ENCODE data around the gene STEAP4.

Gene STEAP4

GRCh38 chr7:88331322-88331721 lies 24.6 kb upstream of the STEAP4 start:
- Histone ChIP-seq H3K27me3 (ENCODE audit: control insufficient read depth, insufficient read depth, low read length) (no peaks in the 10 kb centered on the region), H3K9ac (ENCODE audit: low read depth, low read length) (no peak overlapping the region), H3K4me3 (ENCODE audit: low read depth, low read length) (no peak overlapping the region), H3K27ac (ENCODE audit: low read depth, low read length) (no peak overlapping the region), H3K4me1 (ENCODE audit: control insufficient read depth, insufficient read depth, low read length) (no peaks in the 10 kb centered on the region), H3K36me3 (ENCODE audit: control insufficient read depth, insufficient read depth, low read length) (no peaks in the 10 kb centered on the region), H3K9me3 (ENCODE audit: control insufficient read depth, insufficient read depth, low read length) (no peaks in the 10 kb centered on the region)

- no peak overlapping the region for H3K9ac ChIP-seq (ENCODE audit: low read depth, low read length)
- no peaks in the 10 kb centered on the region for H3K4me1 ChIP-seq (ENCODE audit: control insufficient read depth, insufficient read depth, low read length)
- H3K27ac ChIP-seq (ENCODE audit: low read depth, low read length): no peak overlapping the region
- H3K4me3 ChIP-seq (ENCODE audit: low read depth, low read length): no peak overlapping the region
- H3K9me3 ChIP-seq (ENCODE audit: control insufficient read depth, insufficient read depth, low read length): no peaks in the 10 kb centered on the region
- no peaks in the 10 kb centered on the region for H3K36me3 ChIP-seq (ENCODE audit: control insufficient read depth, insufficient read depth, low read length)
- no peaks in the 10 kb centered on the region for H3K27me3 ChIP-seq (ENCODE audit: control insufficient read depth, insufficient read depth, low read length)
Measured at GRCh38 chr7:88329532-88330463, 23.1 kb upstream of the STEAP4 start.

- Histone ChIP-seq H3K27me3 (ENCODE audit: control insufficient read depth, insufficient read depth, low read length) (no peaks in the 10 kb centered on the region), H3K9ac (ENCODE audit: low read depth, low read length) (no peak overlapping the region), H3K9me3 (ENCODE audit: control insufficient read depth, insufficient read depth, low read length) (no peaks in the 10 kb centered on the region), H3K36me3 (ENCODE audit: control insufficient read depth, insufficient read depth, low read length) (no peaks in the 10 kb centered on the region), H3K4me1 (ENCODE audit: control insufficient read depth, insufficient read depth, low read length) (peaks cover 6% of the 10 kb centered on the region; the same call in 1 of the 2 replicates), H3K27ac (ENCODE audit: low read depth, low read length) (no peak overlapping the region), H3K4me3 (ENCODE audit: low read depth, low read length) (no peak overlapping the region)
Measured at GRCh38 chr7:88328787-88329186, 22.1 kb upstream of the STEAP4 start.

GRCh38 chr7:88324699-88325098 lies 18.0 kb upstream of the STEAP4 start:
- H3K27ac ChIP-seq (ENCODE audit: low read depth, low read length): no peak overlapping the region
- no peaks in the 10 kb centered on the region for H3K9me3 ChIP-seq (ENCODE audit: control insufficient read depth, insufficient read depth, low read length)

GRCh38 chr7:88322151-88322550 lies 15.5 kb upstream of the STEAP4 start:
- no peaks in the 10 kb centered on the region for H3K36me3 ChIP-seq (ENCODE audit: control insufficient read depth, insufficient read depth, low read length)
- no peaks in the 10 kb centered on the region for H3K9me3 ChIP-seq (ENCODE audit: control insufficient read depth, insufficient read depth, low read length)
- H3K9ac ChIP-seq (ENCODE audit: low read depth, low read length): no peak overlapping the region
- no peak overlapping the region for H3K27ac ChIP-seq (ENCODE audit: low read depth, low read length)
- no peak overlapping the region for H3K4me3 ChIP-seq (ENCODE audit: low read depth, low read length)
- peaks cover 8% of the 10 kb centered on the region; the same call in 1 of the 2 replicates for H3K4me1 ChIP-seq (ENCODE audit: control insufficient read depth, insufficient read depth, low read length)
- no peaks in the 10 kb centered on the region for H3K27me3 ChIP-seq (ENCODE audit: control insufficient read depth, insufficient read depth, low read length)

More at GRCh38 chr7:88324699-88325098, 18.0 kb upstream of the STEAP4 start:
- H3K4me1 ChIP-seq (ENCODE audit: control insufficient read depth, insufficient read depth, low read length): peaks cover 8% of the 10 kb centered on the region; the same call in 1 of the 2 replicates
- no peak overlapping the region for H3K4me3 ChIP-seq (ENCODE audit: low read depth, low read length)
- H3K9ac ChIP-seq (ENCODE audit: low read depth, low read length): no peak overlapping the region
- H3K36me3 ChIP-seq (ENCODE audit: control insufficient read depth, insufficient read depth, low read length): no peaks in the 10 kb centered on the region
- H3K27me3 ChIP-seq (ENCODE audit: control insufficient read depth, insufficient read depth, low read length): no peaks in the 10 kb centered on the region

- no peak overlapping the region for H3K4me3 ChIP-seq (ENCODE audit: low read depth, low read length)
- H3K9me3 ChIP-seq (ENCODE audit: control insufficient read depth, insufficient read depth, low read length): no peaks in the 10 kb centered on the region
- H3K27ac ChIP-seq (ENCODE audit: low read depth, low read length): no peak overlapping the region
Measured at GRCh38 chr7:88321694-88322093, 15.0 kb upstream of the STEAP4 start.

GRCh38 chr7:88318196-88318595 lies 11.5 kb upstream of the STEAP4 start:
- H3K4me1 ChIP-seq (ENCODE audit: control insufficient read depth, insufficient read depth, low read length): no peaks in the 10 kb centered on the region
- no peak overlapping the region for H3K4me3 ChIP-seq (ENCODE audit: low read depth, low read length)
- no peaks in the 10 kb centered on the region for H3K27me3 ChIP-seq (ENCODE audit: control insufficient read depth, insufficient read depth, low read length)
- H3K9ac ChIP-seq (ENCODE audit: low read depth, low read length): no peak overlapping the region
- no peaks in the 10 kb centered on the region for H3K36me3 ChIP-seq (ENCODE audit: control insufficient read depth, insufficient read depth, low read length)
- no peak overlapping the region for H3K27ac ChIP-seq (ENCODE audit: low read depth, low read length)
- no peaks in the 10 kb centered on the region for H3K9me3 ChIP-seq (ENCODE audit: control insufficient read depth, insufficient read depth, low read length)

More at GRCh38 chr7:88321694-88322093, 15.0 kb upstream of the STEAP4 start:
- Histone ChIP-seq H3K9ac (ENCODE audit: low read depth, low read length) (no peak overlapping the region), H3K27me3 (ENCODE audit: control insufficient read depth, insufficient read depth, low read length) (no peaks in the 10 kb centered on the region), H3K36me3 (ENCODE audit: control insufficient read depth, insufficient read depth, low read length) (no peaks in the 10 kb centered on the region), H3K4me1 (ENCODE audit: control insufficient read depth, insufficient read depth, low read length) (peaks cover 8% of the 10 kb centered on the region; the same call in 1 of the 2 replicates)

- Histone ChIP-seq H3K36me3 (ENCODE audit: control insufficient read depth, insufficient read depth, low read length) (no peaks in the 10 kb centered on the region), H3K4me3 (ENCODE audit: low read depth, low read length) (no peak overlapping the region), H3K27ac (ENCODE audit: low read depth, low read length) (no peak overlapping the region), H3K9me3 (ENCODE audit: control insufficient read depth, insufficient read depth, low read length) (no peaks in the 10 kb centered on the region), H3K27me3 (ENCODE audit: control insufficient read depth, insufficient read depth, low read length) (no peaks in the 10 kb centered on the region), H3K4me1 (ENCODE audit: control insufficient read depth, insufficient read depth, low read length) (no peaks in the 10 kb centered on the region), H3K9ac (ENCODE audit: low read depth, low read length) (no peak overlapping the region)
Measured at GRCh38 chr7:88317422-88317821, 10.7 kb upstream of the STEAP4 start.

GRCh38 chr7:88316456-88316855 lies 9.8 kb upstream of the STEAP4 start:
- Histone ChIP-seq H3K9me3 (ENCODE audit: control insufficient read depth, insufficient read depth, low read length) (no peaks in the 10 kb centered on the region), H3K4me3 (ENCODE audit: low read depth, low read length) (no peak overlapping the region), H3K27ac (ENCODE audit: low read depth, low read length) (no peak overlapping the region), H3K36me3 (ENCODE audit: control insufficient read depth, insufficient read depth, low read length) (no peaks in the 10 kb centered on the region), H3K9ac (ENCODE audit: low read depth, low read length) (no peak overlapping the region), H3K4me1 (ENCODE audit: control insufficient read depth, insufficient read depth, low read length) (no peaks in the 10 kb centered on the region), H3K27me3 (ENCODE audit: control insufficient read depth, insufficient read depth, low read length) (no peaks in the 10 kb centered on the region)

GRCh38 chr7:88315522-88315921 lies 8.8 kb upstream of the STEAP4 start:
- H3K27ac ChIP-seq (ENCODE audit: low read depth, low read length): no peak overlapping the region
- no peak overlapping the region for H3K9ac ChIP-seq (ENCODE audit: low read depth, low read length)
- no peaks in the 10 kb centered on the region for H3K4me1 ChIP-seq (ENCODE audit: control insufficient read depth, insufficient read depth, low read length)
- no peaks in the 10 kb centered on the region for H3K36me3 ChIP-seq (ENCODE audit: control insufficient read depth, insufficient read depth, low read length)
- H3K4me3 ChIP-seq (ENCODE audit: low read depth, low read length): no peak overlapping the region
- no peaks in the 10 kb centered on the region for H3K27me3 ChIP-seq (ENCODE audit: control insufficient read depth, insufficient read depth, low read length)
- H3K9me3 ChIP-seq (ENCODE audit: control insufficient read depth, insufficient read depth, low read length): no peaks in the 10 kb centered on the region

GRCh38 chr7:88314061-88314491 lies 7.4 kb upstream of the STEAP4 start:
- Histone ChIP-seq H3K9me3 (ENCODE audit: control insufficient read depth, insufficient read depth, low read length) (no peaks in the 10 kb centered on the region), H3K27ac (ENCODE audit: low read depth, low read length) (no peak overlapping the region), H3K4me1 (ENCODE audit: control insufficient read depth, insufficient read depth, low read length) (no peaks in the 10 kb centered on the region), H3K36me3 (ENCODE audit: control insufficient read depth, insufficient read depth, low read length) (no peaks in the 10 kb centered on the region), H3K9ac (ENCODE audit: low read depth, low read length) (no peak overlapping the region), H3K27me3 (ENCODE audit: control insufficient read depth, insufficient read depth, low read length) (no peaks in the 10 kb centered on the region), H3K4me3 (ENCODE audit: low read depth, low read length) (no peak overlapping the region)

All from HUES48 (cell line).